ENCODE data around the gene CDKAL1.

DNA sequence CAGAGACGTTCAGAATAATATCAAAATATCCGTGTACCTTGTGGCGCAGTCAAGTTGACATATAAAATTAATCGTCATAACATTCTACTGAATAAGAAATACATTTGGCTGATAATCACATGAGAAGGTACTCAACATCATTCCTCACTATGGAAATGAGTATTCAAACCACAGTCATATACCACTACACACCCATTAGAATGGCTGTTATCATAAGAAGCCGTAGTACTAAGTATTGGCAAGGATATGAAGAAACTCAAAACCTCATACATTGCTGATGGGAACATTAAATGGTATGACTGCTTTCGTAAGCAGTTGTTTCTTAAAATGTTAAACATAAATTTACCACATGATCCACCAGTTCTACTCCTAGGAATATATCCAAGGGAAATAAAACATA lies 244.7 kb downstream of the CDKAL1 start:
- TF ChIP-seq, protein P1, sequence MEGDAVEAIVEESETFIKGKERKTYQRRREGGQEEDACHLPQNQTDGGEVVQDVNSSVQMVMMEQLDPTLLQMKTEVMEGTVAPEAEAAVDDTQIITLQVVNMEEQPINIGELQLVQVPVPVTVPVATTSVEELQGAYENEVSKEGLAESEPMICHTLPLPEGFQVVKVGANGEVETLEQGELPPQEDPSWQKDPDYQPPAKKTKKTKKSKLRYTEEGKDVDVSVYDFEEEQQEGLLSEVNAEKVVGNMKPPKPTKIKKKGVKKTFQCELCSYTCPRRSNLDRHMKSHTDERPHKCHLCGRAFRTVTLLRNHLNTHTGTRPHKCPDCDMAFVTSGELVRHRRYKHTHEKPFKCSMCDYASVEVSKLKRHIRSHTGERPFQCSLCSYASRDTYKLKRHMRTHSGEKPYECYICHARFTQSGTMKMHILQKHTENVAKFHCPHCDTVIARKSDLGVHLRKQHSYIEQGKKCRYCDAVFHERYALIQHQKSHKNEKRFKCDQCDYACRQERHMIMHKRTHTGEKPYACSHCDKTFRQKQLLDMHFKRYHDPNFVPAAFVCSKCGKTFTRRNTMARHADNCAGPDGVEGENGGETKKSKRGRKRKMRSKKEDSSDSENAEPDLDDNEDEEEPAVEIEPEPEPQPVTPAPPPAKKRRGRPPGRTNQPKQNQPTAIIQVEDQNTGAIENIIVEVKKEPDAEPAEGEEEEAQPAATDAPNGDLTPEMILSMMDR (IDR thresholded peaks at IDR 0.05), result no peak
- TF ChIP-seq POLR2AphosphoS5 (IDR thresholded peaks at IDR 0.05; ENCODE audit: insufficient read depth in 1 of 2, low read depth in 1 of 2), result no peak

All from vagina (tissue), 2 donors.